Osteoblast (primary cell): ENCODE measurements around the gene OCA2. TPM values are rescaled to one million over a fixed set of nuclear protein-coding genes. Genes with fewer than 3 reads are reported as not detected.
"Not testable (repeated sequence)": the region's sequence is repeated elsewhere in the genome, so short reads cannot be mapped to it uniquely, and the experiment has no call there.

Experiments
- DNase-seq: peaks from one replicate; pipeline ENCODE4 v3.0.0; 2011; ENCODE audit warnings: low spot score, mixed read lengths; ENCODE audit not compliant: insufficient read length; ENCODE audit errors: missing footprints
- H2AFZ ChIP-seq: 2 replicates; pipeline ENCODE4 v1.6.0; 2011; ENCODE audit warnings: mild to moderate bottlenecking, low read length
- H3K27ac ChIP-seq: 2 replicates; pipeline ENCODE4 v1.5.1; 2011; ENCODE audit warnings: mild to moderate bottlenecking, low read depth, low read length, moderate library complexity
- H3K27me3 ChIP-seq: 2 replicates; pipeline ENCODE4 v1.6.0; 2012; ENCODE audit warnings: mild to moderate bottlenecking, control low read depth, inconsistent platforms, low read length, moderate library complexity; ENCODE audit not compliant: insufficient read depth
- H3K36me3 ChIP-seq: 2 replicates; pipeline ENCODE4 v1.5.1; 2011; ENCODE audit warnings: mild to moderate bottlenecking, low read length, control low read depth, moderate library complexity; ENCODE audit not compliant: insufficient read depth
- H3K4me1 ChIP-seq: 2 replicates; pipeline ENCODE4 v1.5.1; 2011; ENCODE audit warnings: mild to moderate bottlenecking, low read length, control low read depth, moderate library complexity; ENCODE audit not compliant: insufficient read depth
- H3K4me2 ChIP-seq: 2 replicates; pipeline ENCODE4 v1.6.0; 2011; ENCODE audit warnings: mild to moderate bottlenecking, low read length; ENCODE audit not compliant: insufficient read depth
- H3K4me3 ChIP-seq: fragments of 200-600 bp; sonication (generic); 3 replicates; pipeline ENCODE4 v1.5.1; 2012; ENCODE audit warnings: mild to moderate bottlenecking, low read length, inconsistent platforms; ENCODE audit not compliant: insufficient read depth
- H3K79me2 ChIP-seq: 2 replicates; pipeline ENCODE4 v1.6.0; 2012; ENCODE audit warnings: mild to moderate bottlenecking, low read length, control low read depth, inconsistent platforms; ENCODE audit not compliant: insufficient read depth
- H3K9me3 ChIP-seq: 2 replicates; pipeline ENCODE4 v1.5.1; 2011; ENCODE audit warnings: low read depth, low read length, control low read depth
- H4K20me1 ChIP-seq: 2 replicates; pipeline ENCODE4 v1.6.0; 2012; ENCODE audit warnings: mild to moderate bottlenecking, low read length, control low read depth; ENCODE audit not compliant: insufficient read depth
- total RNA-seq: library from RNA; depleted of rRNA; stranded (reverse); fragments of >200 nt; gene quantifications from 2 replicates; pipeline ENCODE4 v1.2.3, GENCODE V29; 2012
- TF ChIP-seq, protein P1 (sequence below): IDR thresholded peaks from 2 replicates; pipeline ENCODE4 v1.5.1; 2011; ENCODE audit warnings: mild to moderate bottlenecking, low read depth, low read length, moderate library complexity; ENCODE audit errors: extremely low read depth

The OCA2 gene
- total RNA-seq, 1 donor: not detected

GRCh38 chr15:27722102-27722501 lies 377.0 kb downstream of the OCA2 start:
- peaks cover 2% of the 10 kb centered on the region for H3K4me1 ChIP-seq
- TF ChIP-seq, protein P1, sequence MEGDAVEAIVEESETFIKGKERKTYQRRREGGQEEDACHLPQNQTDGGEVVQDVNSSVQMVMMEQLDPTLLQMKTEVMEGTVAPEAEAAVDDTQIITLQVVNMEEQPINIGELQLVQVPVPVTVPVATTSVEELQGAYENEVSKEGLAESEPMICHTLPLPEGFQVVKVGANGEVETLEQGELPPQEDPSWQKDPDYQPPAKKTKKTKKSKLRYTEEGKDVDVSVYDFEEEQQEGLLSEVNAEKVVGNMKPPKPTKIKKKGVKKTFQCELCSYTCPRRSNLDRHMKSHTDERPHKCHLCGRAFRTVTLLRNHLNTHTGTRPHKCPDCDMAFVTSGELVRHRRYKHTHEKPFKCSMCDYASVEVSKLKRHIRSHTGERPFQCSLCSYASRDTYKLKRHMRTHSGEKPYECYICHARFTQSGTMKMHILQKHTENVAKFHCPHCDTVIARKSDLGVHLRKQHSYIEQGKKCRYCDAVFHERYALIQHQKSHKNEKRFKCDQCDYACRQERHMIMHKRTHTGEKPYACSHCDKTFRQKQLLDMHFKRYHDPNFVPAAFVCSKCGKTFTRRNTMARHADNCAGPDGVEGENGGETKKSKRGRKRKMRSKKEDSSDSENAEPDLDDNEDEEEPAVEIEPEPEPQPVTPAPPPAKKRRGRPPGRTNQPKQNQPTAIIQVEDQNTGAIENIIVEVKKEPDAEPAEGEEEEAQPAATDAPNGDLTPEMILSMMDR: no peak
- no peak overlapping the region for H3K4me3 ChIP-seq
- H3K4me2 ChIP-seq: no peak overlapping the region
- no peaks in the 10 kb centered on the region for H4K20me1 ChIP-seq
- H2AFZ ChIP-seq: no peak overlapping the region
- no peak for DNase-seq
- H3K27me3 ChIP-seq: peaks cover 2% of the 10 kb centered on the region
- no peak overlapping the region for H3K27ac ChIP-seq
- H3K79me2 ChIP-seq: no peaks in the 10 kb centered on the region
- H3K36me3 ChIP-seq: no peaks in the 10 kb centered on the region
- H3K9me3 ChIP-seq: peaks cover 4% of the 10 kb centered on the region

DNA sequence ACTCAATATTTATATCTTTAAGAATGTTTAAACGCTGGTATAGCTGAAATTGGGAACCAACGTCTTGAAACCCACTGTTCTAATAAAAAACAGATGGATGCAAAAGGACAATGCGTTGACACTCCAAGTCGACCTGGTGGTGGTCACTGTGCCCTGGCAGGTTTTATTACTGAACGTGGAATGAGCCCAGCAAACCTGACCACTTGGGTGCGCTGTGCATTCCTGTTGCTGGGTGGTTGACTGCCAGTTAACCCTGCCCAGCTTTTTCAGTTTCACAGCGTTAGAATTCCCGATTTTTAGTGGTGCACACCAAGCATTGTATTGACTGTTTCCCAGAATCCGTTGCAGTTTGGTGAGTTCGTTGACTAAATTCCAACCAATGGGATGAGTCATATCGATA lies 384.4 kb downstream of the OCA2 start:
- H2AFZ ChIP-seq: no peak overlapping the region
- H3K4me1 ChIP-seq: peaks cover 2% of the 10 kb centered on the region

DNA sequence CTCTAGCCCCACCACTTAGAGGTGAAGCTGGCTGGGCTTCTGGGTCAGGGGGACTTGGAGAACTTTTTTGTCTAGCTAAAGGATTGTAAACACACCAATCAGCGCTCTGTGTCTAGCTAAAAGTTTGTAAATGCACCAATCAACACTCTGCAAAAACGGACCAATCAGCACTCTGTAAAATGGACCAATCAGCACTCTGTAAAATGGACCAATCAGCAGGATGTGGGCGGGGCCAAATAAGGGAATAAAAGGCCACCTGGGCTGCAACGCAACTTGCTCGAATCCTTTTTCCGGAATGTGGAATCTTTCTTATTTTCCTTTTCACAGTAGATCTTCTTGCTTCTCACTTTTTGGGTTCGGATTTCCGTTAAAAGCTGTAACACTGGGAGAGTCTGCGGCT lies 385.3 kb downstream of the OCA2 start:
- H3K4me3 ChIP-seq, H3K27ac ChIP-seq, H3K4me2 ChIP-seq, DNase-seq, H3K27me3 ChIP-seq, H3K79me2 ChIP-seq, H3K9me3 ChIP-seq, H3K4me1 ChIP-seq, H4K20me1 ChIP-seq, H2AFZ ChIP-seq, H3K36me3 ChIP-seq: not testable (repeated sequence)

More for the DNA sequence above, 384.4 kb downstream of the OCA2 start:
- TF ChIP-seq, protein P1: no peak
- no peak overlapping the region for H3K27ac ChIP-seq
- no peak overlapping the region for H3K4me2 ChIP-seq
- H3K9me3 ChIP-seq: peaks cover 4% of the 10 kb centered on the region
- H3K79me2 ChIP-seq: no peaks in the 10 kb centered on the region
- no peak for DNase-seq
- H4K20me1 ChIP-seq: no peaks in the 10 kb centered on the region
- H3K4me3 ChIP-seq: no peak overlapping the region
- no peaks in the 10 kb centered on the region for H3K36me3 ChIP-seq
- H3K27me3 ChIP-seq: no peaks in the 10 kb centered on the region

- H3K4me2 ChIP-seq: no peak overlapping the region
- H3K4me1 ChIP-seq: no peaks in the 10 kb centered on the region
- no peaks in the 10 kb centered on the region for H3K27me3 ChIP-seq
- no peak overlapping the region for H3K4me3 ChIP-seq
- TF ChIP-seq, protein P1: no peak
- no peaks in the 10 kb centered on the region for H3K79me2 ChIP-seq
- H3K36me3 ChIP-seq: no peaks in the 10 kb centered on the region
- H3K27ac ChIP-seq: no peak overlapping the region
- no peaks in the 10 kb centered on the region for H3K9me3 ChIP-seq
- H2AFZ ChIP-seq: no peak overlapping the region
- H4K20me1 ChIP-seq: no peaks in the 10 kb centered on the region
- DNase-seq: peak; percentile 85
Observed at GRCh38 chr15:27707257-27707656, 391.9 kb downstream of the OCA2 start.

GRCh38 chr15:27706300-27706699 lies 392.8 kb downstream of the OCA2 start:
- Histone ChIP-seq H3K27ac (no peak overlapping the region), H3K4me3 (no peak overlapping the region), H3K36me3 (no peaks in the 10 kb centered on the region)

More at GRCh38 chr15:27706300-27706699, 392.8 kb downstream of the OCA2 start:
- Histone ChIP-seq H4K20me1 (no peaks in the 10 kb centered on the region), H3K4me1 (no peaks in the 10 kb centered on the region), H2AFZ (no peak overlapping the region), H3K9me3 (no peaks in the 10 kb centered on the region), H3K79me2 (no peaks in the 10 kb centered on the region), H3K4me2 (no peak overlapping the region), H3K27me3 (no peaks in the 10 kb centered on the region)
- TF ChIP-seq, protein P1: no peak
- no peak for DNase-seq
